Measurements from ENCODE around the gene HPS6. TPM values are rescaled to one million over a fixed set of nuclear protein-coding genes. Genes with fewer than 3 reads are reported as not detected.

The HPS6 gene
- 40.2 and 41.2 TPM in 2 replicates for total RNA-seq

DNA sequence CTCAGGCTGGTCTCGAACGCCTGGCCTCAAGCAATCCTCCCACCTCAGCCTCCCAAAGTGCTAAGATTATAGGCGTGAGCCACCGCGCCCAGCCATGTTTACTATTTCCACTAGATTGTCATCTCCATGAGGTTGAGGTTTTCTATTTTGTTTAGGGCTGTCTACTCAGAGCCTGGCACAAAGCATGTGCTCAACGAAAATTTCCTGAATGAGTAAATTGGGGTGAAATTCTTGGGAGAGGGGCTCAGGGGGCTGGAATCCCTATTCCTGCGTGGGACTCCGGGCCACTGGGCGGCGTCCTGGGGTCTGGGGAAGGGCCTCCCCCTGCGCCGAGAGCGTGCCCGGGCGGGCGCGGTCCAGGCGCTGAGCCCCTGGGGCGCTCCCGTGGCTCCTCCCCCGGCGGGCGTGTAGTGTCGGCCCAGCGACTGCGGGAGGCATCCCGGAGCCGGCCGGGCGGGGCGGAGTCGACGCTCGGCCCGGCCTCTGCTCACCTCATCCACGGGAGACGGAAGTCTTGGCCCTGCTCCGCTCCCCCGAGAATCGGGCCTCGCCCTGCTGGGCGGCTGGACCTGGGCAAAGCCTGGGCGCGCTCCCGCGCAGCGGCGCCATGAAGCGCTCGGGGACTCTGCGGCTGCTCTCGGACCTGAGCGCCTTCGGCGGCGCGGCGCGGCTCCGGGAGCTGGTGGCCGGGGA is at the start of gene HPS6:
TSS of gene HPS6 (plus strand) at position 482 of the 693 bp plus-strand sequence. CDS start at position 608, 126 bp downstream.

DNA sequence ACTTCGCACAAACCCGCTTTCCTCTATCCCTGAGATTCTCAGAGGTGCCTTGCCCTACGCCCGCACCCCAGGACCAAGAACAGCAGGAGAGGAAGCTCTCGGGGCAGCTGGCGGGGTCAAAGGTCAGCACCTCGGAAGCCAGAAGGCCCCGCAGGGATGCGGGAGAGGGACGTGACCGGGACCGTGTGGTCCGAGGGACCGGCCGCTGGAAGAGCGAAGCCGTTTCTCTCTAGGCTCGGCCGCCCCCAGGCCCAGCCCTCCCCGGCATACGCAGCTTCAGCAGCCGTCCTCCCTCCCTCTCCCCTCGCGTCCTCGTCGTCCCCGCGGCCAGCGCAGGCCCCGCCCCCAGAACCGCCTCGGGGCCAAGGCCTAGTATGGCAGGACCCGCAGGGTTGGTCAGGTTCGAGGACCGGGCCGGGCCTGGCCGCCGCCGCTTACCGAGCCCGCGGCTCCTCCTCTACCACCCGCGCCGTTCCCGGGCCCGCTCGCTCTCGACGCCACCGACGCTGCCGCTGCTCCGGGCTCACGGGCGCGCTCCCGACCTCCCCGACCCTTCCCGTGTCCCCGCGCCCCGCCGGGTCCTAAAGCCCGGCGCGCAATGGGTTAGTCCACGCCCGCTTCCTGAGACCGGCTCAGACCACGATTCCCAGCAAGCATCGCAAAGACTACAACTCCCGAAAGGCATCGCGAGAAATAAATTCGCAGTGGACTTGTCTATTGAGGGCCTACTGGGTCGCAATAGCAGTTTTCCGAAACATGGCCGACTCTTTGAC is 9.3 kb upstream of the HPS6 start, which contains the start of gene ARMH3:
TSS of gene ARMH3 (minus strand) at position 527 of the 773 bp plus-strand sequence. CDS start 16,059 bp downstream, outside the sequence.

Small RNA genes within 50 kb of the gene (small RNA-seq; reads per million reads assigned to genes)
- gene AL500527.1 (not detected), gene AL500527.2 (not detected)

Other genes with a start within 250 kb of the HPS6 start
- gene OGA, start 246.9 kb upstream of the HPS6 start, total RNA-seq: 82.3 and 124 TPM in 2 replicates
- 0.65 and 2.4 TPM in 2 replicates for gene KCNIP2, start 221.5 kb upstream of the HPS6 start, total RNA-seq
- 12.2 and 47.1 TPM in 2 replicates for gene ARMH3, start 9.2 kb upstream of the HPS6 start, total RNA-seq
- 52.1 and 97.8 TPM in 2 replicates for gene LDB1, start 55.0 kb downstream of the HPS6 start, total RNA-seq
- gene PPRC1, start 67.7 kb downstream of the HPS6 start, total RNA-seq: 18.5 and 25.3 TPM in 2 replicates
- 16.1 and 17.9 TPM in 2 replicates for gene NOLC1, start 87.0 kb downstream of the HPS6 start, total RNA-seq
- gene ELOVL3, start 160.9 kb downstream of the HPS6 start, total RNA-seq: not detected in 2 replicates
- gene PITX3, start 176.2 kb downstream of the HPS6 start, total RNA-seq: not detected in 2 replicates
- 46.7 and 72.2 TPM in 2 replicates for gene GBF1, start 180.2 kb downstream of the HPS6 start, total RNA-seq